Measurements from ENCODE around the gene ASPRV1. TPM values are rescaled to one million over a fixed set of nuclear protein-coding genes. Genes with fewer than 3 reads are reported as not detected.
A peak's percentile ranks its signal among the peaks of the same experiment; 100 is the strongest.
"Not testable (repeated sequence)": the region's sequence is repeated elsewhere in the genome, so short reads cannot be mapped to it uniquely, and the experiment has no call there.

Gene ASPRV1
- total and polyA plus RNA-seq, 2 donors from 2014 or later = 1.6 to 2.1 TPM

GRCh38 chr2:70005216-70005615, 43.8 kb upstream of the ASPRV1 start:
- Histone ChIP-seq H3K27me3 (ENCODE audit: control insufficient read depth, insufficient read depth, low read length) (no peaks in the 10 kb centered on the region), H3K27ac (ENCODE audit: low read depth in 2 of 2, low read length in 2 of 2) (no peak overlapping the region), H3K4me1 (ENCODE audit: control insufficient read depth in 2 of 3, insufficient read depth in 2 of 3, low read depth in 1 of 3, low read length in 3 of 3) (no peaks in the 10 kb centered on the region), H3K9ac (ENCODE audit: low read length in 3 of 3) (no peak overlapping the region), H3K36me3 (ENCODE audit: control insufficient read depth in 2 of 3, insufficient read depth in 3 of 3, low read length in 3 of 3) (no peaks in the 10 kb centered on the region), H3K9me3 (ENCODE audit: control insufficient read depth in 2 of 3, insufficient read depth in 1 of 3, low read length in 3 of 3) (no peaks in the 10 kb centered on the region), H3K4me3 (ENCODE audit: low read length in 3 of 3) (no peak overlapping the region)
- intact Hi-C loops (cut with DNase I) = no loop called here
- FAIRE-seq = no peak
- TF ChIP-seq CTCF (IDR thresholded peaks at IDR 0.05; ENCODE audit: borderline replicate concordance, extremely low read depth, insufficient read depth) = no peak
- no peak for DNase-seq

GRCh38 chr2:70003093-70003830, 41.8 kb upstream of the ASPRV1 start:
- no peak overlapping the region for H3K4me3 ChIP-seq (ENCODE audit: low read length in 3 of 3)
- no peak overlapping the region for H3K27ac ChIP-seq (ENCODE audit: low read depth in 2 of 2, low read length in 2 of 2)
- no peaks in the 10 kb centered on the region for H3K9me3 ChIP-seq (ENCODE audit: control insufficient read depth in 2 of 3, insufficient read depth in 1 of 3, low read length in 3 of 3)
- no peaks in the 10 kb centered on the region for H3K4me1 ChIP-seq (ENCODE audit: control insufficient read depth in 2 of 3, insufficient read depth in 2 of 3, low read depth in 1 of 3, low read length in 3 of 3)
- TF ChIP-seq CTCF (IDR thresholded peaks at IDR 0.05; ENCODE audit: borderline replicate concordance, extremely low read depth, insufficient read depth) = no peak
- FAIRE-seq (no peak), DNase-seq (peak in 1 of 5 donors; percentile 26)
- H3K9ac ChIP-seq (ENCODE audit: low read length in 3 of 3) = no peak overlapping the region
- no peaks in the 10 kb centered on the region for H3K27me3 ChIP-seq (ENCODE audit: control insufficient read depth, insufficient read depth, low read length)
- H3K36me3 ChIP-seq (ENCODE audit: control insufficient read depth in 2 of 3, insufficient read depth in 3 of 3, low read length in 3 of 3) = no peaks in the 10 kb centered on the region
- intact Hi-C loops (cut with DNase I) = no loop called here

GRCh38 chr2:70002241-70002899, 40.9 kb upstream of the ASPRV1 start:
- DNase-seq = peak in 2 of 5 donors; percentile 9 to 26
- no peak for FAIRE-seq
- no peaks in the 10 kb centered on the region for H3K4me1 ChIP-seq (ENCODE audit: control insufficient read depth in 2 of 3, insufficient read depth in 2 of 3, low read depth in 1 of 3, low read length in 3 of 3)
- no peaks in the 10 kb centered on the region for H3K27me3 ChIP-seq (ENCODE audit: control insufficient read depth, insufficient read depth, low read length)
- no peak overlapping the region for H3K9ac ChIP-seq (ENCODE audit: low read length in 3 of 3)
- intact Hi-C loops (cut with DNase I) = no loop called here
- no peak overlapping the region for H3K27ac ChIP-seq (ENCODE audit: low read depth in 2 of 2, low read length in 2 of 2)
- no peak for TF ChIP-seq CTCF (IDR thresholded peaks at IDR 0.05; ENCODE audit: borderline replicate concordance, extremely low read depth, insufficient read depth)
- H3K36me3 ChIP-seq (ENCODE audit: control insufficient read depth in 2 of 3, insufficient read depth in 3 of 3, low read length in 3 of 3) = no peaks in the 10 kb centered on the region
- no peaks in the 10 kb centered on the region for H3K9me3 ChIP-seq (ENCODE audit: control insufficient read depth in 2 of 3, insufficient read depth in 1 of 3, low read length in 3 of 3)
- H3K4me3 ChIP-seq (ENCODE audit: low read length in 3 of 3) = no peak overlapping the region

GRCh38 chr2:70000529-70000928, 39.1 kb upstream of the ASPRV1 start:
- FAIRE-seq; H3K27me3 ChIP-seq (ENCODE audit: control insufficient read depth, insufficient read depth, low read length); H3K9me3 ChIP-seq (ENCODE audit: control insufficient read depth in 2 of 3, insufficient read depth in 1 of 3, low read length in 3 of 3); H3K4me3 ChIP-seq (ENCODE audit: low read length in 3 of 3); H3K9ac ChIP-seq (ENCODE audit: low read length in 3 of 3); H3K27ac ChIP-seq (ENCODE audit: low read depth in 2 of 2, low read length in 2 of 2); H3K4me1 ChIP-seq (ENCODE audit: control insufficient read depth in 2 of 3, insufficient read depth in 2 of 3, low read depth in 1 of 3, low read length in 3 of 3); H3K36me3 ChIP-seq (ENCODE audit: control insufficient read depth in 2 of 3, insufficient read depth in 3 of 3, low read length in 3 of 3); intact Hi-C loops (cut with DNase I): not testable (repeated sequence)
- peak in 1 of 5 donors; percentile 29 for DNase-seq
